Activated naive CD4-positive, alpha-beta T cell treated with Interleukin-2 at 50 U/mL for 16 hours (primary cell): Measurements from ENCODE around the gene GBP5.
A peak's percentile ranks its signal among the peaks of the same experiment; 100 is the strongest.
"Not testable (repeated sequence)": the region's sequence is repeated elsewhere in the genome, so short reads cannot be mapped to it uniquely, and the experiment has no call there.

Experiments
- DNase-seq: peaks from one replicate; pipeline ENCODE4 v3.0.0-alpha.2; 2020

Gene GBP5

DNA sequence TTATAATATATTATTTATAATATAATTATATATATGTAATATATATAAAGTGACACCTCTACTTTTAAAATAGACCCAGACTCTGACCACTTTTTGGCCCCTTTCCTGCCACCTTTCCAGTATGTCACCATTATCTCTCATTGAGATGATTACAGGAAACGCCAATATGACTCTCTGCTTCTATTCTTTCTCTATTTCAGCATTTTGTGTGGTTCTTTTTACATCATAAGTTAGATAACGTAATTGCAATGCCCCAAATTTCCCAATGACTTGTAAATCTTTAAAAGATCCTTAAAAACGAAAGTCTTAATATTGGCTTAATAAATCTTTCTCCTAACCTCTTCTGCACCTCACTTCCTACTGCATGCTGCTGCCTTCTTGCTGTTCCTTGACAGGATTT, 8.1 kb upstream of the GBP5 start:
- no peak for DNase-seq

DNA sequence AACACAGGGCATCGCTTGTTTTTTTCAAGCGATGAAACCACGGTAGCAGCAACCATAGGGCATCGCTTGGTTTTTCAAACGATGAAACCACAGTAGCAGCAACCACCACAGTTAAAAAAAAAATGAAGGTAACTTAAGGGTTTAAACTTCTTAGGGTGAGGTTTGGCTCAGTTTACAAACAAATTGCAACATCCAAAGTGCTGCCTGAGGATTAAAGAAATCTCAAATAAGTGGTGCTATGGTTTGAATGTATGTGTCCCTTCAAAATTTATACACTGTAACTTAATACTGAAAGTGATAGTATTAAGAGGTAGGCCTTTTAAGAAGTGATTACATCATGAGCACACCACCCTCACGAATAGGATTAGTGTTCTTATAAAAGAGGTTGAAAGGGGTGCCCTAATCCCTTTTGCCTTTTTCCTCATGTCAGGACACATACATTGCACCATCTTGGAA, 6.4 kb upstream of the GBP5 start:
- DNase-seq = no peak

DNA sequence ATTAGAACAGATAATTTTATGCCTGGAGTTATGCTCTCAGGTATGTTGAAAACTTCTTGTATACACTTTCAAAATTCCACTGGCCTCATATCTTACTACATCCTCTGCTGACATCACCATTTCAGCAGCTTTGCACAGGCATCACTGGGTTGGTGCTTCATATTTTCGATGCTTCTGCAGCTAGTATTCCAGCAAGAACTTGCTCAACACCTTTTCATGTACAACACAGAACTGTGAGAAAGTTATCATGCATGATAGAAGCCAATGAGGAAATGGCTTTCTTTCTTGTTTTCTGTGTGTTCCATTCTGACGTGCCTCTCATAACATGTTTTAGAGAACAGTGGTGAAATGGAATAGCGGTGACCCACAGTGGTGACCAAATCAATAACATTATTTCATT, 5.1 kb upstream of the GBP5 start:
- DNase-seq = no peak

DNA sequence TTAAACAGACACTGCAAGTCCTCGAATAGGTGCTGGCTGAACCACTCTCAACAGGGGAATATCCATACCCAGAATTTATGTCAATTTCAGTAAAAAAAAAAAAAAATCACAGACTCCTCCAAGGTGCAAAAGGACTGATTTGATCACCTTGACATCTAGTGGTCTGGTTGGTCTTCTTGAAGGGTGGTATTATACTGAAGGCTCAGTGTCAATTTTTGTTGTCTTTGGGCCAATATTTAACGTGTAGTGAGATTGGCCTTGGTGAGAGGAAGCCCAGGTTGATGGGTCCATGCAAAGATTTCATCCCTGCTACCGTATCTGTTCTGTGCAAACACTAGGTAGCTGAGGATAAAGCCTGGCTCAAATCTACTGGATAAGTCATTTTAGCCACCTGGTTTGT, 4.0 kb upstream of the GBP5 start:
- no peak for DNase-seq

DNA sequence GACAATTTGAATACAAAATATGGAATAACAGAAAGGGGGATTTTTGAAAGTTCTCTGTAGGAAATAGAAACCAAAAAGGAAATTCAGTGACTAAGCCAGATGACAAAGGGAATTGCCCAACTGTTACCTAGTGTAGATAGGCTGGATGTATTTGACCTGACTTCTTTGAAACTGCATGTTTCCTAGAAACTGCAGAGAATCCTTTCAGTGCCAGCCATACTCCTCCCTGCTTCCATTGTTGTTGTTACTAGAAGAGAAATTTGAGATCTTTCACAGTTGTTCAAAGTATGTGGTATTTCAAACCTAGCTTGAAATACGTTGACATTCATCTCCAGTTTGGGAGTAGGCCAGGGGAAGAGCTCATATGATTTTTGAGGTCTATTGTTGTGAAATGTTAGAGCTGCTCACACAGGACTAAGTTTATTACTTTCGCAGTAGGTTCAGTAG, 1.8 kb upstream of the GBP5 start:
- no peak for DNase-seq

DNA sequence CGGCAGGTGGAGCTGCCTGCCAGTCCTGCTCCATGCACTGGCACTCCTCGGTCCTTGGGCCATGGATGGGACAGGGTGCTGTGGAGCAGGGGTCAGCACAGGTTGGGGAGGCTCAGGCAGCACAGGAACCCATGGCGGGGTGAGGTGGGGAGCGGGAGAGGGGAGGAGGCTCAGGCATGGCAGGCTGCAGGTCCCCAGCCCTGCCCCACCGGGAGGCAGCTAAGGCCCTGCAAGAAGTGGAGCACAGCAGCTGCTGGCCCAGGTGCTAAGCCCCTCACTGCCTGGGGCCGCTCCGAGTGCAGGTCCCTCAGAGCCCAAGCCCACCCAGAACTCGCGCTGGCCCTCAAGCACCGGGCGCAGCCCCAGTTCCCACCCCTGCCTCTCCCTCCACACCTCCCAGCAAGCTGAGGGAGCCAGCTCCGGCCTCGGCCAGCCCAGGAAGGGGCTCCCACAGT, 691 bp upstream of the GBP5 start:
- peak; percentile 14 for DNase-seq

DNA sequence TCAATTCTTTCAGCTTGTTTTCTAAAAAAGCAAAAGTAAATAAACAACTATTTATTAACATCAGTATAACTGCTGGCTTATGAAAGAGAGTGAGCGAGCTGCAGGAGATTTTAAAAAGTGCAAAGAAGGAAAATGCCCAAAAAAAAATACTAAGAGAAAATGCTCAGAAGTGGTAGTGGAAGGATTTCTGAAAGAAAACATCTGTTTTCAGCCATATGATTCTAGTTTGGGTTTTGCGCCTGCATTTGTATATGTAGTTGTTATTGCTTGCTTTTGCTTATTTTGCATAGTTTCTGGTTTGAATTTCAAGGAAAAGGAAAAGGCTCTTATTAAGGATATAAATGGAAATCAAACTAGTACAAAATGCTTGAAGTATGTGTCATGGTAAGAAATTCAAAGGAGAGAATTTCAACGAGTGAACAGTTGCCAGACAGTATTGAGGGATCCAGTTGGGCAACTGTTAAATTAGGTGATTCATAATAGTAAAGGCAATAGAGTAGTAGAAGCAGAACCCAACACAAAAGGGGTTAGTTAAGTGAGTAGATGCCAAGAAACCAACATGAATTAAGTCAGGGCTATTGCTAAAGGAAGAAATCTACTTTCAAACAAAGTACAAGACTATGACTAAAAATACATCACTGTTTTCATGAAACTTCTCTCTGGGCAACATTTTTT, 1.2 kb downstream of the GBP5 start:
- DNase-seq = no peak

DNA sequence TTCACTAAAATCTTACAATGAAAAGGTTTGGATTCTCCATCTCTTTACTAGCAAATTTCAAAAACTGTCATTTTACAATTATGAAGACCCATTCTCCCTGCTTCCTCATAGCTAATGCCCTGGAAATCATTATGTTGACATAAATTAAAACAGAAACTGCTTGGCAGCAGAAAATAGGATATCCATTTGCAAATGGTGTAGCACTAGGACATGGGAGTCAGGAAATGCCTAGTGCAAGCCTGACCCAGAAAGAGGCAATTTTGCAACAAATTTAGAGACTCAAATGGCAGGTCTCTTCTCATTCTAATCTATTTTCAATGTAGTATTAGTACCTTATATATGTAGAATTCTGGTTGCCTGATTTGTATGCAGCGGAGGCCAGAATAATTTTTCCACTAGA, 2.2 kb downstream of the GBP5 start:
- no peak for DNase-seq

DNA sequence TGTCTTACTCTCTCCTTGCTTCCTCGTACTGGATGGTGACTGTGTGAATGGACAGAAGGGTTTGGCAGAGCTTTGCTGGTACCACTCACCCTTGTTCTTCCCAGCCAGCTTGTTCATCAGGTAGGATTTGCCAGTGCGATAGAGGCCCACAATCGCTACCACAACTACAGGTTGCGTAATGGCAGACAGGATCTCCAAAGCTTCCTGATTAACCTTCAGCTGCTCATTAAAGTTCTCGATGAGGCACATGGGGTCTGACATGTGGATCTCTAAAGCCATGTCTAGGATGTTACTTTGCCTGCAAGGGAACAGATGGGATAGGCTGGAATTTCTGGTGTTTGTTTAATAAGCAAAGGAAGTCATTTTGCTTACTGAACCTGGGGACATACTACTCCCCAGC, 3.4 kb downstream of the GBP5 start:
- DNase-seq = no peak

DNA sequence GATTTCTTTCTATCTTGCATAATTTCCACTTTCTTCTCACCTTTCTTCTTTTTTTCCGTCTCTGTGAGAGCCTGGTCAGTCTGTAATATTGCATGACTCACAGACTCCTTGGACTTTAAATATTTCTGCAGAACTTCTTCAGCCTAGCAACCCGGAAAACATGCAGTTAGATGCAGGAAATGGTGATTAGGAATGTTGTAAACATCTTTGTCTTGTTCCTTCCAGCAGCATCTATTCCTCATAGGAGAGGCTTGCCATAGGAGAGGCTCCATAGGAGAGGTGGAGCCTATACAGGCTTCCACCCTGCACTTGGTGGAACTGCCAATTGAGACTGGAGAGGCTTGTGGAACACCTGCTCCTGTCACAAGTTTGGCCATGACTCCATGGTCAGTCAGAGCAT, 10.0 kb downstream of the GBP5 start:
- DNase-seq = no peak

DNA sequence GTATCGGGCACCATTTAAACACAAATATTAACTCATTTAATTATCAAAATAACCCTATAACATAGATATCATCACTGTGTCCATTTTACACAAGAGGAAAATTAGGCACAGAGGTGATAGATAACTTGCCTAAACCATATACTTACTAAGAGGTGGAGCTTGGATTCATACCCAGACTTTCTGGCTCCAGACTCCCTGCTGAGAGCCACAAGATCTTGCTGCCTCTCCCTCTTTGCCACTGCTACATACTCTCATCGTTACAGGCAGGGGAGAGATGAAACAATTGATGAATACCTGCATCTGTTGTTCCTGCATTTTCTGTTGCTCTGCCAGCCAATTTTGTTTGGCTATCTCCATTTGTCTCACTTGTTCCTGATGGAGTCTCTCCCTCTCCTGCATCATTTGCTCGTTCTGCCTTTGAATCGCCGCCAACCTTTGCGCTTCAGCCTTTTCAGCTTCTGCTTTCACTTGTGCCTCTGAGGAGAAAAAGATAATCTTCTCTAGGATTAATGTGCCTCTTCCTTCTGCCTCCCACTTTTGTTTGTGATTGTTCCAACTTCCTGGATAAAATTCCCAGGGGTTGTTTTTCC, 10.6 kb downstream of the GBP5 start:
- no peak for DNase-seq

DNA sequence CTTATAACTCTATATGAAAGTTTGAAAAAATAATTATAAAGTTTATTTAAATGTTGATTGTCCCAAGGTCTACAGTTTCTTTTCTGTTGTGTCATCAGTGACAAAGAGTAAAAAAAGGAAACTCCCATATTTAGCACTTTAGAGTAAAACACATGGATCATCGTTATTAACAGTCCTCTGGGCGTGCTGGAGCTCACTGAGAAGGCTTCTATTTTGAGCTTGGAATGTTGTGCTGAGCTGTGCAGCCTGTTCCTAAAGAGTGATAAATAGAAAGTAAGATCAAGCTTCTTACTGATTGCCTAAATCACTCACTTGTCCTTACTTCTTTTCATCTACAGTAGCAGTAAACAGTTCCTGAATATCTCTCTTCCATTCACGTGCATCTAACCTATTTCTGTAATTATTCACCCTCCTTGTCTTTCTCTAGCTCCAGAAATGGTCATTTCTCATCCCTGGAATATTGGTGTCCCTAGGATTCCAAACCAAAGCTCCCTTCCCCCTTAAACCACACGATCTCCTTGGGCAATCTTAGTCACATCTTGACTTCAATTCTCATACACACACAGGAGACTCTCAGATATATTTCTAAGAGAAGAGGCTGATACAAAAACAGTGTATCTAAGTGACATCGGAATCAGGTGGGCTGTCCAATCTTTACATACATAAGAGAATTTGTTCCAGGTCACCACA, 11.9 kb downstream of the GBP5 start:
- DNase-seq = no peak

DNA sequence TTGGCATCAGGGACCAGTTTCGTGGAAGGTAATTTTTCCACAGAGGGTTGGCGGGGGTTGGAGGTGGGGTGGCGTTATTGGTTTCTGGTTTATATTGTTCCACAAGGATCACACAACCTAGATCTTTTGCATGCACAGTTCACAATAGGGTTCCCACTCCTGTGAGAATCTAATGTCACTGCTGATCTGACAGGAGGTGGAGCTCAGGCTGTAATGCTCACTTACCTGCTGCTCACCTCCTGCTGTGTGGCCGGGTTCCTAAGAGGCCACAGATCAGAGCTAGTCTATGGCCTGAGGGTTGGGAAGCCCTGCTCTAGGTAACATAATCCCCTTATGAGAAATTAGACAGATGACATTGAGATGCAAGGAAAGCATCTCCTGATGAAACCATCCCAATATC, 12.6 kb downstream of the GBP5 start:
- no peak for DNase-seq

DNA sequence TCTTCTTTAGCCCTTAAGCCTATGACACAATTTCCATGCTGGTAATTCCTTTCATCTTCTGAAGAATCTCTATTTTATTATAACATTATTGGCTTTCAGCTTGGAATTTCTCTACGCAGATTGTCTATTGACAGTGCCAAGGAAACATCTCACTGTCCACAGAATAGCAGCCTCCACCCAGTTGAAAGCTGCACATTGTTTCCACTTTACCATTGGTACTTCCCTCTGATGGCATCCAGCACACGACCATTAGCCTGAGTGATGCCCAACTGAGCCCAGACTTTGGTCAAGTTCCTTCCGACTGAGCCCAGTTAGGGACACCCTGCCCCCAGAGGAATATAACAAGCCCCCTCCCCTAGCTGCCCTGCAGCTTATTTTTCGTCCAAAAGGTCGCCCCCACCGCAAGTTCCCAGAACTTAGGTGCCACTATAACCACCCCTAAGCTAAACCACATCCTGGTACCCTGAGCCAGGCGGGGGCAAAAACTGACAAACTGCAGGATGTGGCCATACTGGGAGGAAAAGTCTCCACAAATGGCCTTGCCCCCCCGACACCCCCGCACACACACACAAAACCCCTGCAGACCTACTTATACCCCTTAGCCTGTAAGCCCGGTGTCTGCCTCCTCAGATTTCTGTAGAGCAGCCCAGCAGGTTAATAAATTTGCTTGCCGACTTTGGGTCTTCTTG, 13.2 kb downstream of the GBP5 start:
- peak; percentile 28 for DNase-seq

DNA sequence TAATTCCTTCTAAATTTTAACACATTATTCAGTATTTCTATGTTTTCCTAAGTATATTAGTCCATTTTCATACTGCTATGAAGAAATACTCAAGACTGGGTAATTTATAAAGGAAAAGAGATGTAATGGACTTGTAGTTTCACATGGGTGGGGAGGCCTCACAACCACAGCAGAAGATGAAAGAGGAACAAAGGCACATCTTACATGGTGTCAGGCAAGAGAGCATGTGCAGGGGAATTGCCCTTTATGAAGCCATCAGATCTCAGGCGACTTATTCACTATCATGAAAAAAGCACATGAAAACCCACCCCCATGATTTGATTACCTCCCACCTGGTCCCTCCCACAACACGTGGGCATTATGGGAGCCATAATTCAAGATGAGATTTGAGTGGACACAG, 15.6 kb downstream of the GBP5 start:
- DNase-seq = peak; percentile 24

DNA sequence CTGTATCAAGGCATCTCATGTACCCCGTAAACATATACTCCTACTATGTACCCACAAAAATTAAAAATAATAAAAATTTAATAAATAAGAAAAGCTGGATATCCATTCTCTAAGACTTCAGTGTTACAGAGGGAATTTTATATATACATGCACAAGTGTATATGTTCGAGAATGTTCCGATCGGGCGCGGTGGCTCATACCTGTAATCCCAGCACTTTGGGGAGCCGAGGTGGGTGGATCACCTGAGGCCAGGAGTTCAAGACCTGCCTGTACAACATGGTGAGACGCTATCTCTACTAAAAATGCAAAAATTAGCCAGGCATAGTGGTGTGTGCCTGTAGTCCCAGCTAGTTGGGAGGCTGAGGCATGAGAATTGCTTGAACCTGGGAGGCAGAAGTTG, 17.1 kb downstream of the GBP5 start:
- not testable (repeated sequence) for DNase-seq

DNA sequence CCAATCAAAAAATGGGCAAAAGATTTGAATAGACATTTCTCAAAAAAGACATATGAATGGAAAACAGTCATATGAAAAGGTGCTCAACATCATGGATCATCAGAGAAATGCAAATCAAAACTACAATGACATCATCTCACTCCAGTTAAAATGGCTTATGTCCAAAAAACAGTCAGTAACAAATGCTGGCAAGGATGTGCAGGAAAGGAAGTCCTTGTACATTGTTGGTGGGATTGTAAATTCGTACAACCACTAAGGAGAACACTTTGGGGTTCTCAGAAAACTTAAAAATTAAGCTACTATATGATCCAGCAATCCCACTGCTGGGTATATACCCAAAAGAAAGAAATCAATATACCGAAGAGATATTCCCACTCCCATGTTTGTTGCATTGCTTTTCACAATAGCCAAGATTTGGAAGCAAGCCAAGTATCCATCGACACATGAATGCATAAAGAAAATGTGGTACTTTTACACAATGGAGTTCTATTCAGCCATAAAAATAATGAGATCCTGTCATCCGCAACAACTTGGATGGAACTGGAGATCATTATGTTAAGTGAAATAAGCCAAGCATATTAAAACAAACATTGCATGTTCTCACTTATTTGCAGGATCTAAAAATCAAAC, 17.9 kb downstream of the GBP5 start:
- no peak for DNase-seq

DNA sequence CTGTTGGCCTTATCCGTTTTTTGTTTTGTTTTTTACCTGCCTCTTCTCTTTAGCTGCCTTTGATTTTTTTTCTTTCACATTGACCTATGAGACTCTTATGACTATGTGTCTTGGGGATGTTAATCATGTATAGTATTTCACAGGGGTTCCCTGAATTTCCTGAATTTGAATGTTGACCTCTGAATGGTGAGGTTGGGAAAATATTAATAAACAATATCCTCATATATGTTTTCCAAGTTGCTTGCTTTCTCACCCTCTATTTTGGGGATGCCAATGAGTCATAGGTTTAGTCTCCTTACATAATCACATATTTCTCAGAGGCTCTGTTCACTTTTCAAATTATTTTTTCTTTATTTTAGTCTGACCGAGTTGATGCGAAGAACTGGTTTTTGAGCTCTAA, 29.6 kb downstream of the GBP5 start:
- no peak for DNase-seq
